ENCODE measurements around the gene ZC3H15.
"Not testable (repeated sequence)": the region's sequence is repeated elsewhere in the genome, so short reads cannot be mapped to it uniquely, and the experiment has no call there.

The ZC3H15 gene

DNA sequence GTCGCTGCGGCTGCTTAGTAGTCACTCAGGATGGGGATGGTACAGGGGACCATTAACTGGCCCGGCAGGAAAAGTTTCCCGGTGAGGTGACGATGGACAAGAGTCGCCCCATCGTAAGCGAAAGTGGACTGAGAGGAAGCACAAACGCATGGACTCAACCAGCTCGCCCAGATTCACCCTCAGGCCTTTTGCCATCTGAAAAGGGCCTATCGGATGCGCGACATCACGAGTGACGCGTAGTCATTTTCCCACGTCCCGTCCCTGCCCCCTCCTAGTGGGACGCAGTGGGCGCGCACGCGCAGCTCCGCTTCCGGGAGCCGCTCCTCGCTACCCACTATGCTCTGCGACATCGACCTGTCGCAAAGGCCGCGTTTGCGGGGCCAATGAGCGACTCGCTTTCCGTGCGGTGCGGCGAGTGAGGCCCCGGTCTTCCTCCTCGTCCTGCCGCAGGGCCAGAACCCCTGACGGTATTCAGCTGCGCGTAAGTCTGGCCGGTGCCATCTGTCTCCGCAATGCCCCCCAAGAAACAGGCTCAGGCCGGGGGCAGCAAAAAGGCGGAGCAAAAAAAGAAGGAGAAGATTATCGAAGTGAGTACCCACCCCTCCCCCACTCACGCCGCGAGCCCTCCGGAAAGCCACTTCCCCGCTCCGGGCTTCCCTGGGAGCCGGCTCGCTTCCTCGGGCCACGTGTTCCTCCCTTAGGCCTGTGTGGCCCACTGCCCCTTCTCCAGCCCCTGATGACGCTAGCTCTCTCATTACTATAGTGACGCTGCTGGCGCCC, at the start of gene ZC3H15:
Gene ZC3H15 (plus strand): TSS at position 390 of the 780 bp plus-strand sequence. CDS start 123 bp downstream, at position 513.
- peaks cover 8% of the 10 kb centered on the region for H3K36me3 Mint-ChIP-seq
- H3K4me1 Mint-ChIP-seq = peaks cover 44% of the 10 kb centered on the region
- ATAC-seq (ENCODE audit: low read depth) (peak; percentile 83), DNase-seq (ENCODE audit: low spot score in 2 of 2) (peak; percentile 88 to 94)
- no peaks in the 10 kb centered on the region for H3K9me3 Mint-ChIP-seq
- H3K4me3 Mint-ChIP-seq = peak within 1 kb of the TSS; percentile 99
- no peaks in the 10 kb centered on the region for H3K27me3 Mint-ChIP-seq
- H3K27ac Mint-ChIP-seq = peak within 1 kb of the TSS; percentile 99

DNA sequence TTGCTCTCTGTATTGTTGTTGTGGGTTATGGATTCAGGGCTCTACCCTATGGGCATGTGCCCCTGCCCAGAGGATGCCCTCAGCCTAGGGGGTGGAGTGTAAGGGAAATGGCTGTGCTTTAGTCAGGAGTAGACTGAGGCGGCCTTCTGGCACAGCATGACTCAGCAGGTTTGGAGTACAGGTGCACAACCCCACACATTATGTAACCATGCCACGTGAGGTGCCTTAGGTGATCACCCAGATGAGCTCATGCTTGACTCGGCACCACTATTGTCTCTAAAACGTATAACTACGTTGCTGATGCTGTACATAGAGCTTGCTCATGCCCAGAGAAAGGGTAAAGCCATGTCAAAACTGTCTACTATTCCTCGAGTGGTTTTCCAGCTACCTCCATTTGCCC, 48.3 kb upstream of the ZC3H15 start:
- Mint-ChIP-seq H3K9me3 (peaks cover 11% of the 10 kb centered on the region), H3K27me3 (no peaks in the 10 kb centered on the region), H3K27ac (no peak overlapping the region), H3K4me1 (peaks cover 3% of the 10 kb centered on the region), H3K36me3 (peaks cover 27% of the 10 kb centered on the region), H3K4me3 (no peak overlapping the region)
- DNase-seq (ENCODE audit: low spot score in 2 of 2) (no peak), ATAC-seq (ENCODE audit: low read depth) (no peak)

- H3K27me3 Mint-ChIP-seq; H3K4me3 Mint-ChIP-seq; H3K4me1 Mint-ChIP-seq; ATAC-seq (ENCODE audit: low read depth); H3K27ac Mint-ChIP-seq; DNase-seq (ENCODE audit: low spot score in 2 of 2): not testable (repeated sequence)
- H3K9me3 Mint-ChIP-seq = peaks cover 11% of the 10 kb centered on the region
- peaks cover 23% of the 10 kb centered on the region for H3K36me3 Mint-ChIP-seq
These were observed 46.4 kb upstream of the ZC3H15 start for GRCh38 chr2:186439673-186440095.

DNA sequence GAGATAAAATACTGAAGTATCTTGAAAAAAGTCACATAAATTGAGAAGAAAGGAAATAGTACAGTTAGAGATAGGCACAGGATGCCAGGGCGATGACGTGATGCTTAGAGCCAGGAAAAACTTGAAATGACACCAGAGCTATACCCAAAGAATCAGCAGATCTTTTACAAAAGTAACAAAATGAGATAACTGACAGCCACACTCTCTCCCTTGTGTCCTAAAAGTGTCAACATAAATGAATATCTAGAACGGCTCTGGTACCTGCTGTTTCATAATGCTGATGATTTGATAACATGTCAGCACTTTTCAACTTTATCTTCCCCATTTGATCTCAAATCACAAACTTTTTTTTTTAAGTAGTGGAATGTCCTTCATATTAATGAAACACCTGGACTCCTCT, 45.6 kb upstream of the ZC3H15 start:
- H3K9me3 Mint-ChIP-seq = peaks cover 11% of the 10 kb centered on the region
- H3K36me3 Mint-ChIP-seq = peaks cover 23% of the 10 kb centered on the region
- H3K4me3 Mint-ChIP-seq = no peak overlapping the region
- no peak overlapping the region for H3K27ac Mint-ChIP-seq
- H3K27me3 Mint-ChIP-seq = no peaks in the 10 kb centered on the region
- DNase-seq (ENCODE audit: low spot score in 2 of 2) (no peak), ATAC-seq (ENCODE audit: low read depth) (no peak)
- H3K4me1 Mint-ChIP-seq = peaks cover 3% of the 10 kb centered on the region

GRCh38 chr2:186442885-186443284, 43.2 kb upstream of the ZC3H15 start:
- Mint-ChIP-seq H3K27me3 (no peaks in the 10 kb centered on the region), H3K4me1 (peaks cover 3% of the 10 kb centered on the region), H3K9me3 (peaks cover 9% of the 10 kb centered on the region), H3K27ac (no peak overlapping the region), H3K36me3 (peaks cover 18% of the 10 kb centered on the region), H3K4me3 (no peak overlapping the region)
- DNase-seq (ENCODE audit: low spot score in 2 of 2) (no peak), ATAC-seq (ENCODE audit: low read depth) (no peak)

- ATAC-seq (ENCODE audit: low read depth) = no peak
- Mint-ChIP-seq H3K27ac (no peak overlapping the region), H3K9me3 (peaks cover 7% of the 10 kb centered on the region), H3K27me3 (no peaks in the 10 kb centered on the region), H3K4me3 (no peak overlapping the region), H3K36me3 (peaks cover 10% of the 10 kb centered on the region), H3K4me1 (peaks cover 2% of the 10 kb centered on the region)
- DNase-seq (ENCODE audit: low spot score in 2 of 2) = no peak
These were observed 42.2 kb upstream of the ZC3H15 start for GRCh38 chr2:186443851-186444250.

DNA sequence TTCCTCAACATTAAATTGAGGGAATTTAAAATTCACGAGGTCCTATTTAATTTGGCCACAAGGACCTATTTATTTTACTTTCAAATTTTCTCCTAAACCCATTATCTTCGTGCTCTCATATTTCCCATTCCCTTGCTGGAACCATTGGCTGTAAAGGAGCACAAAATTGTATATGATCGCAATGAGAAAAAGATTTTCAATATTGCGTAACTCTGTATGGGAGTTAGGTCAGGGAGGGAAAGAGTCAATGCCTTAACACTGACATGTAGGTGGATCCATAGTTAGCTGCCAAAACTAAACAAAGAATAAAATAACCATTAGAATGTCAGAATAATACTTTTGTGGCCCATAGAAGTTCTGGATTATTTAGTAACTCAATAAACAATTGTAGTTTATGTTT, 40.6 kb upstream of the ZC3H15 start:
- H3K27me3 Mint-ChIP-seq = no peaks in the 10 kb centered on the region
- ATAC-seq (ENCODE audit: low read depth) = no peak

GRCh38 chr2:186455613-186456012, 30.4 kb upstream of the ZC3H15 start:
- Mint-ChIP-seq H3K36me3 (peaks cover 12% of the 10 kb centered on the region), H3K4me3 (no peak overlapping the region), H3K27ac (no peak overlapping the region), H3K4me1 (peaks cover 6% of the 10 kb centered on the region), H3K9me3 (no peaks in the 10 kb centered on the region), H3K27me3 (no peaks in the 10 kb centered on the region)
- ATAC-seq (ENCODE audit: low read depth) = no peak
- DNase-seq (ENCODE audit: low spot score in 2 of 2) = no peak

More for the DNA sequence above, 40.6 kb upstream of the ZC3H15 start:
- Mint-ChIP-seq H3K36me3 (peaks cover 4% of the 10 kb centered on the region), H3K4me3 (no peak overlapping the region), H3K4me1 (no peaks in the 10 kb centered on the region), H3K9me3 (no peaks in the 10 kb centered on the region), H3K27ac (no peak overlapping the region)
- DNase-seq (ENCODE audit: low spot score in 2 of 2) = no peak

DNA sequence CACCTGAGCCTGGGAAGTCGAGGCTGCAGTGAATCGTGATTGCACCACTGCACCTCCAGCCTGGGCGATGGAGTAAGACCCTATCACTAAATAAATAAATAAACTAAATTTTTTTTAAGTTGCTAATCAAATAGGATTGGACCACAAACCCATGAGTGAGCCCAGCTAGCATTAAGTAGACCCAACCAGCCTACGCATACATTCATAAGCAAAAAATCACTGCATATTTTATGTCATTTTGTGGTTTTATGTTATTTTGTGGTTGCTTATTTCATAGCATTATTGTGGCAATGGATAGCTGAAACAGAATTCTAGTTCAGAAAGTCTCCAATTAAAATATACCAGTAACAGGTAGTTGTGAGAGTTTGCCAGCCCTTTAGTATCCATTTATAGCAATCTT, 29.1 kb upstream of the ZC3H15 start:
- H3K27me3 Mint-ChIP-seq = no peaks in the 10 kb centered on the region
- no peak overlapping the region for H3K27ac Mint-ChIP-seq
- H3K4me3 Mint-ChIP-seq = no peak overlapping the region
- H3K36me3 Mint-ChIP-seq = peaks cover 10% of the 10 kb centered on the region
- H3K9me3 Mint-ChIP-seq = peaks cover 3% of the 10 kb centered on the region
- ATAC-seq (ENCODE audit: low read depth) (no peak), DNase-seq (ENCODE audit: low spot score in 2 of 2) (no peak)
- H3K4me1 Mint-ChIP-seq = peaks cover 6% of the 10 kb centered on the region

DNA sequence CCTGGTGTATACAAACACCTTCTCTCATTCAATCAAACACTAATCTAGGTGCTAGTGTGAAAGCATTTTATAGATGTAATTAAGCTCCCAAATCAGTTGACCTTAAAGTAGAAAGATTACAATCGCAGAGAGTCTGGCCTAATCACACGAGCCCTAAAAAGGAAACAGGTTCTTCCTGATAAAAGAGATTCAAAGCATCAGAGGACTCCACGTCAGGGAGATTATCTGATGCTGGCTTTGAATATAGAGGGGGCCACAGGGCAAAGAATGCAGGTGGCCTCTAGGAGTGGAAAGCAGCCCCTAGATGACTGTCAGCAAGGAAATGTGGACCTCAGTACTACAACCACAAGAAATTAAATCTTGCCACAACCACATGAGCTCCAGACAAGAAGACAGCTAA, 28.2 kb upstream of the ZC3H15 start:
- Mint-ChIP-seq H3K9me3 (peaks cover 3% of the 10 kb centered on the region), H3K27me3 (no peaks in the 10 kb centered on the region), H3K4me1 (no peaks in the 10 kb centered on the region), H3K27ac (no peak overlapping the region), H3K4me3 (no peak overlapping the region), H3K36me3 (peaks cover 10% of the 10 kb centered on the region)
- ATAC-seq (ENCODE audit: low read depth) (no peak), DNase-seq (ENCODE audit: low spot score in 2 of 2) (no peak)

- H3K4me3 Mint-ChIP-seq = no peak overlapping the region
- no peak for DNase-seq (ENCODE audit: low spot score in 2 of 2)
- ATAC-seq (ENCODE audit: low read depth) = no peak
- H3K36me3 Mint-ChIP-seq = peaks cover 10% of the 10 kb centered on the region
- peaks cover 3% of the 10 kb centered on the region for H3K9me3 Mint-ChIP-seq
- H3K4me1 Mint-ChIP-seq = no peaks in the 10 kb centered on the region
- H3K27ac Mint-ChIP-seq = no peak overlapping the region
- H3K27me3 Mint-ChIP-seq = no peaks in the 10 kb centered on the region
These were observed 27.1 kb upstream of the ZC3H15 start for GRCh38 chr2:186459009-186459408.

GRCh38 chr2:186460465-186460864, 25.6 kb upstream of the ZC3H15 start:
- DNase-seq (ENCODE audit: low spot score in 2 of 2) (no peak), ATAC-seq (ENCODE audit: low read depth) (no peak)
- Mint-ChIP-seq H3K27ac (no peak overlapping the region), H3K27me3 (no peaks in the 10 kb centered on the region), H3K9me3 (peaks cover 3% of the 10 kb centered on the region), H3K4me1 (no peaks in the 10 kb centered on the region), H3K4me3 (no peak overlapping the region), H3K36me3 (peaks cover 8% of the 10 kb centered on the region)

DNA sequence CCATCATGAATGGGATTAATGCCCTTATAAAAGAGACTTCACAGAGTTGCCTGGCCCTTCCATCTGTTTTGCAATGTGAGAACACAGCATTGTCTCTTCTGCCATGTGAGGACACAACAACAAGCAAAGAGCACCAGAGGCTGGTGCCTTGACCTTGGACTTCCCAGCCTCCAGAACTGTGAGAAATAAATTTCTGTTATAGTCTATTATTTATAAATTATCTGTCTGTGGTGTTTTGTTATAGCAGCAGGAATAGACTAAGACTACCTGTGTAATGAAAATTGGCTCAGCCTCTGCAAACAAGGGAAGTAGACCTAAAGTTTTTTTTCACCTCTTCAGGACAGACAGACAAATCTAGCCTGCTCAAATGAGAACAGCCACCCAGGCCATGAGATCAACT, 19.3 kb upstream of the ZC3H15 start:
- Mint-ChIP-seq H3K9me3 (no peaks in the 10 kb centered on the region), H3K4me3 (no peak overlapping the region), H3K4me1 (no peaks in the 10 kb centered on the region), H3K27me3 (no peaks in the 10 kb centered on the region), H3K36me3 (peaks cover 11% of the 10 kb centered on the region), H3K27ac (no peak overlapping the region)
- ATAC-seq (ENCODE audit: low read depth) (no peak), DNase-seq (ENCODE audit: low spot score in 2 of 2) (no peak)

- Mint-ChIP-seq H3K36me3 (peaks cover 13% of the 10 kb centered on the region), H3K9me3 (no peaks in the 10 kb centered on the region), H3K4me1 (no peaks in the 10 kb centered on the region), H3K4me3 (no peak overlapping the region), H3K27ac (no peak overlapping the region), H3K27me3 (no peaks in the 10 kb centered on the region)
- ATAC-seq (ENCODE audit: low read depth) (no peak), DNase-seq (ENCODE audit: low spot score in 2 of 2) (no peak)
These were observed 18.6 kb upstream of the ZC3H15 start for GRCh38 chr2:186467421-186467820.

Data from memory B cell (primary cell).